ENCODE results near the gene MYO18B.

DNA sequence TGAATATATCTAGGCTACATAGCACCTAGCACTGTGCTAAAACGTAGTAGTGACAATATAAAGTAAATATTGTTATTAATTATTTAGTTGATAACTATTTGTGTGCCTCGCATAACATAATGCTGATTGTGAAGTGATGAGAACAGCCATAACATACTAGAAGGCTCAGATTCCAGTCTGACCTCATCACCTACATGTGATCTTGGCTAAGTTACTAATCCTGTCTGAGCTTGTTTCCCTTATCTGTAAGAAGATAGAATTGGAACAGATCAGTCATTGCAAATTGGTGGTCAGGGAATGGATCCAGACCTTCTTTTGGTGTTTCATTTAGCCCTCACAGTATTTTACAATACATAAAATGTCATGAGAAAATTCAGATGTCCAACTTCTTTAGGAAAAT lies 323.9 kb downstream of the MYO18B start:
- TF ChIP-seq POLR2A (IDR thresholded peaks at IDR 0.05; ENCODE audit: extremely low read depth, insufficient read length), result no peak
- TF ChIP-seq CTCF (IDR thresholded peaks at IDR 0.05; ENCODE audit: low read depth, low read length), result no peak

Measured in NB4 (cell line).